Heart right ventricle (tissue), 16 donors: ENCODE measurements around the gene RNF181. TPM values are rescaled to one million over a fixed set of nuclear protein-coding genes. Genes with fewer than 3 reads are reported as not detected.

Source experiments
- ATAC-seq, 8 donors: fragments of 200-7000 bp; cut with Tn5 transposase; one replicate each; pipeline ENCODE4 v1.9.1; 2020; ENCODE audit warnings: mild to moderate bottlenecking in 8 of 8, moderate library complexity in 8 of 8, moderate number of reproducible peaks in 1 of 8
- DNase-seq, 2 donors: peaks; one replicate each; pipeline ENCODE4 v3.0.0-alpha.2; 2020
- H3K27ac ChIP-seq, 10 donors: fragments of 200-600 bp; sonication (generic) in 2 of 10; one replicate each; pipeline versions ENCODE4 v1.5.0 to v1.8.0; 2020 to 2022; ENCODE audit warnings: mild to moderate bottlenecking in 3 of 10
- H3K27me3 ChIP-seq, 7 donors: fragments of 200-600 bp; one replicate each; pipeline ENCODE4 v1.8.0; 2021 to 2022; ENCODE audit warnings: mild to moderate bottlenecking in 2 of 7
- H3K36me3 ChIP-seq, 9 donors: fragments of 200-600 bp; sonication (generic) in 1 of 9; one replicate each; pipeline versions ENCODE4 v1.5.0 to v1.8.0; 2020 to 2022; ENCODE audit warnings: mild to moderate bottlenecking in 2 of 9
- H3K4me1 ChIP-seq, 9 donors: fragments of 200-600 bp; sonication (generic) in 1 of 9; one replicate each; pipeline versions ENCODE4 v1.5.0 to v1.8.0; 2020 to 2022; ENCODE audit warnings: mild to moderate bottlenecking in 4 of 9
- H3K4me3 ChIP-seq, 10 donors: fragments of 200-600 bp; sonication (generic) in 2 of 10; one replicate each; pipeline versions ENCODE4 v1.5.0 to v1.8.0; 2020 to 2022; ENCODE audit warnings: mild to moderate bottlenecking in 7 of 10, moderate library complexity in 2 of 10
- H3K9me3 ChIP-seq, 11 donors: fragments of 200-600 bp in 10 of 11; sonication (generic) in 2 of 11; one replicate each; pipeline versions ENCODE4 v1.5.0 to v1.8.0; 2013 to 2022; ENCODE audit warnings: mild to moderate bottlenecking in 2 of 11, control low read depth in 1 of 11, moderate library complexity in 1 of 11
- CTCF ChIP-seq, 9 donors: fragments of 200-600 bp; sonication (generic) in 2 of 9; IDR thresholded peaks; one replicate each; pipeline versions ENCODE4 v1.5.0 to v1.8.0; 2021 to 2022; ENCODE audit warnings: antibody characterized with exemption in 9 of 9, mild to moderate bottlenecking in 5 of 9, moderate library complexity in 1 of 9
- WGBS, 2 donors: extraction: QIAGEN DNeasy Blood & Tissue Kit; methylation state at CpG; one replicate each; pipeline ENCODE4 v1.1.7; 2013; ENCODE audit warnings: inconsistent platforms in 1 of 2; 5-methylcytosine and 5-hydroxymethylcytosine counted together
- intact Hi-C, 10 donors: fragments of 100-400 bp; cut with DNase I; formaldehyde crosslinking; loops; one replicate each; pipeline versions ENCODE4 v1.11.1 to v1.14.2; 2022
- polyA plus RNA-seq, 2 donors: library from polyadenylated mRNA; stranded (reverse); fragments of 200-250 nt; gene quantifications; one replicate each; pipeline ENCODE4 v1.2.3, GENCODE V29; 2013
- total RNA-seq, 10 donors: library from RNA; stranded (reverse); fragmentation: NEBNext Ultra II Directional in 3 of 10; extraction: Animal tissue kit (Norgen Biotek cat#: 25700) in 3 of 10; gene quantifications; one replicate each; pipeline versions ENCODE4 v1.2.1 to v1.2.4, GENCODE V29; 2021 to 2023
- donor health status: Arrhythmogenic right ventricular cardiomyopathy.
- donor health status: ischemic (EF 13 %, LVEDD 7.1; RV severe dilation, severe dysfunction).
- donor health status: healthy with polysubstance abuse.
- donor health status: DM: no; HTN: yes; CAD: no.
- donor health status: DM: no; HTN: no; CAD: no.
- donor health status: ischemic (EF 25% LVEDD 6.9; RV normal size, moderate dysfunction).
- donor health status: ischemic (EF 25% LVEDD 5.7; RV mildly dilated, moderate dysfunction).
- donor health status: healthy.
- donor health status: DM: yes; HTN: yes; CAD: no.
- donor health status: Ischemic cardiomyopathy.
- donor health status: ischemic (EF 35%, LVEDD 5.7; RV mildly dilated, moderate dysfunction).
- donor health status: nonischemic (EF 11% LVEDD 7.7; RV severe dilation, severe dysfunction).
- donor health status: DM: yes; HTN: yes; CAD: no.
- donor health status: PGD.
- donor health status: ischemic (EF 29% LVEDD 5.4; RV normal size, mild dysfunction).
- donor health status: nonischemic (EF 23%, LVEDD 6.1; RV moderate dilation, normal function).

The RNF181 gene
- total and polyA plus RNA-seq, 12 donors = 74.7 to 282 (median 84.2) TPM

GRCh38 chr2:85577063-85577385 is 18.5 kb upstream of the RNF181 start:
- intact Hi-C loops = no loop called here
- H3K27ac ChIP-seq = peak overlapping the region in 5 of 10 donors; percentile 1 to 93 (median 67)
- no peaks in the 10 kb centered on the region for H3K27me3 ChIP-seq
- H3K4me1 ChIP-seq = peaks cover 0 to 38% (median 33%) of the 10 kb centered on the region in 9 donors
- no peak for ATAC-seq
- H3K36me3 ChIP-seq = peaks cover 0 to 10% (median 0%) of the 10 kb centered on the region in 9 donors
- no peaks in the 10 kb centered on the region for H3K9me3 ChIP-seq
- TF ChIP-seq CTCF (IDR thresholded peaks at IDR 0.05) = no peak
- 79 to 82% methylated on average over 3 of the region's 3 CpGs for WGBS, 2 donors
- H3K4me3 ChIP-seq = peak overlapping the region in 3 of 10 donors; percentile 31 to 62 (median 36)
- DNase-seq = no peak

GRCh38 chr2:85577386-85578242 is 17.9 kb upstream of the RNF181 start, which contains the start of gene VAMP8:
Gene VAMP8, plus strand, starts transcription at chr2:85577586. Its CDS starts 61 bp downstream, at chr2:85577647.
- Histone ChIP-seq H3K27me3 (no peaks in the 10 kb centered on the region), H3K4me1 (peaks cover 0 to 39% (median 33%) of the 10 kb centered on the region in 9 donors), H3K36me3 (peaks cover 0 to 15% (median 0%) of the 10 kb centered on the region in 9 donors), H3K9me3 (no peaks in the 10 kb centered on the region), H3K4me3 (peak within 1 kb of the TSS in 8 of 10 donors; percentile 6 to 62 (median 32)), H3K27ac (peak within 1 kb of the TSS in 9 of 10 donors; percentile 30 to 93 (median 67))
- ATAC-seq (peak; percentile 6 to 62 (median 44)), DNase-seq (no peak)
- 48 to 52% methylated on average over 19 of the region's 19 CpGs for WGBS, 2 donors
- intact Hi-C loops = no loop called here
- TF ChIP-seq CTCF (IDR thresholded peaks at IDR 0.05) = no peak

GRCh38 chr2:85578243-85579180 is 17.0 kb upstream of the RNF181 start:
- Histone ChIP-seq H3K36me3 (peaks cover 0 to 15% (median 0%) of the 10 kb centered on the region in 9 donors), H3K4me1 (peaks cover 0 to 48% (median 33%) of the 10 kb centered on the region in 9 donors), H3K27me3 (no peaks in the 10 kb centered on the region), H3K4me3 (peak overlapping the region in 7 of 10 donors; percentile 6 to 62 (median 33)), H3K9me3 (no peaks in the 10 kb centered on the region), H3K27ac (peak overlapping the region in 9 of 10 donors; percentile 30 to 93 (median 67))
- WGBS, 2 donors = 61 to 67% methylated on average over 19 of the region's 19 CpGs
- intact Hi-C loops = no loop called here
- TF ChIP-seq CTCF (IDR thresholded peaks at IDR 0.05) = no peak
- DNase-seq = peak; percentile 48 to 54
- ATAC-seq = peak; percentile 39 to 72 (median 65)
